ENCODE results near the gene GNAQ. TPM values are rescaled to one million over a fixed set of nuclear protein-coding genes. Genes with fewer than 3 reads are reported as not detected.

Gene GNAQ
- total RNA-seq, 1 donor: 58.0 TPM

DNA sequence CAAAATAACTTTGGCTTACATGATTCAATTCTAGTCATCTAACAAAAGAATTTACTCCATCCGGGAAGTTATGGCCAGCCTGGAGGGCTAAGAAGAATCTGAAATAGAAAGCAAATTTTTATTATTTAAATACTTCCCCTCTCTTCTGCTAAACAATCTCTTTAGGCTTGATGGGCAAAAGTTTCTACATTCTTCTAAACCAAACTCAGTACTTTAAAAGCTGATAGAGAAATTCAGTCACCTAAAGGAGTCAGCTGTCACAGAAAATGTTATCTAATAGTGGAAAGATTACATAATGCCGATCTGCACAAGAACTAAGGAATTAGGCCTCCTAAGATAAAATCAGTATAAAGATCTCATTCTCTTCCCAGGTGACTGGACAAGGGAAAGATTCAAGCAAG lies 32.4 kb downstream of the GNAQ start:
- no peak overlapping the region for H3K4me3 ChIP-seq (ENCODE audit: low read depth, low read length)
- peak; percentile 51 for DNase-seq (ENCODE audit: low read depth)
- TF ChIP-seq, protein P1, sequence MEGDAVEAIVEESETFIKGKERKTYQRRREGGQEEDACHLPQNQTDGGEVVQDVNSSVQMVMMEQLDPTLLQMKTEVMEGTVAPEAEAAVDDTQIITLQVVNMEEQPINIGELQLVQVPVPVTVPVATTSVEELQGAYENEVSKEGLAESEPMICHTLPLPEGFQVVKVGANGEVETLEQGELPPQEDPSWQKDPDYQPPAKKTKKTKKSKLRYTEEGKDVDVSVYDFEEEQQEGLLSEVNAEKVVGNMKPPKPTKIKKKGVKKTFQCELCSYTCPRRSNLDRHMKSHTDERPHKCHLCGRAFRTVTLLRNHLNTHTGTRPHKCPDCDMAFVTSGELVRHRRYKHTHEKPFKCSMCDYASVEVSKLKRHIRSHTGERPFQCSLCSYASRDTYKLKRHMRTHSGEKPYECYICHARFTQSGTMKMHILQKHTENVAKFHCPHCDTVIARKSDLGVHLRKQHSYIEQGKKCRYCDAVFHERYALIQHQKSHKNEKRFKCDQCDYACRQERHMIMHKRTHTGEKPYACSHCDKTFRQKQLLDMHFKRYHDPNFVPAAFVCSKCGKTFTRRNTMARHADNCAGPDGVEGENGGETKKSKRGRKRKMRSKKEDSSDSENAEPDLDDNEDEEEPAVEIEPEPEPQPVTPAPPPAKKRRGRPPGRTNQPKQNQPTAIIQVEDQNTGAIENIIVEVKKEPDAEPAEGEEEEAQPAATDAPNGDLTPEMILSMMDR (IDR thresholded peaks at IDR 0.05; ENCODE audit: insufficient read depth, low read length): no peak

DNA sequence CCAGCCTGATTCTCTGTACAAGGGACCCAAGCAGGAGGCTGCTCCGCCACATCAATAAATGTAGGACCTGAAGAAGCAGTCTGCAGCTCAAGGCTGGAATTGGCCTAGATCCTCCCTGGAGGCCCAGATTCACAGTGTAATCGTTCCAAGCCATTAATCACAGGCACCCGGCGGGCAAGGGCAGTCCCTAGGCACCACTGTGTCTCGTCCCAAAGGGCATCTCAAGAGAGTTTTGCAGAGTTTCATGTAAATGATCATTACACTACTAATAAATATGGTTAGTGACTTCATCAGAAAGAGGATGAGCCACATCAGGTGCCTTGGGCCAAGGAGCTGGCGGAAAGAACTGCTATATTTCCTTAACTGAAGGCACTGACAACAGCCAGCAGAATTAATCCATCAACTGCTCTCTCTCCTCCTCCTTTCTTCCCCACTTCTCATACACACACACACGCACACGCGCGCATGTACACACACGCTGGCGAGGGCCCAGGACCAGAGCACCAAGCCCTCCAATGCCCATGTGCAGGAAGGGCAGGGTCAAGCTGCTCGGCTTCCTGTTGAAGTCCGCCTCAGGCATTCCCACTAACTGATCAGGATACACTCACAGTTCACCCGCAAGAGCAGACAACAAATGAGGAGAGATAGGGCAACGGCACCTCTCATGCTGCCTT lies 33.9 kb downstream of the GNAQ start:
- DNase-seq (ENCODE audit: low read depth): no peak
- TF ChIP-seq, protein P1 (IDR thresholded peaks at IDR 0.05; ENCODE audit: insufficient read depth, low read length): no peak

DNA sequence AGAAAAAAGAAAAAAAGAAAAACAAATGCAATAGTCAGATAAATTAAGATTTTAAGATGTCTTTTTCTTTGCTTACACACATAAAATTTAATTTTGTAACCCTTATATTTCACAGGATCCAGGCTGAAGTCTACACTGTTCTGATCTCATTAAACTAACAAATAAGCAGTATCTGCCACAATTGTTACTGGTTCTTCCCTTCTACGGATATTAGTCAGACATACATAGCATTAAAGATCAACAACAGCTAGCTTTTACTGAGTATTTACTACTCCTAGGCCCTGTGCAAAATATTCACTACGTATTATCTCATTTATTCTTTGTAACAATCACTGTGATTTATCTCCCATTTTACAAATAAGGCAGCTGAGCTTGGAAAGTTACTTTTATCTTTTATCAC lies 34.9 kb downstream of the GNAQ start:
- TF ChIP-seq, protein P1 (IDR thresholded peaks at IDR 0.05; ENCODE audit: insufficient read depth, low read length): no peak
- no peak overlapping the region for H3K4me3 ChIP-seq (ENCODE audit: low read depth, low read length)
- DNase-seq (ENCODE audit: low read depth): no peak

More for the DNA sequence above, 33.9 kb downstream of the GNAQ start:
- H3K4me3 ChIP-seq (ENCODE audit: low read depth, low read length): no peak overlapping the region

DNA sequence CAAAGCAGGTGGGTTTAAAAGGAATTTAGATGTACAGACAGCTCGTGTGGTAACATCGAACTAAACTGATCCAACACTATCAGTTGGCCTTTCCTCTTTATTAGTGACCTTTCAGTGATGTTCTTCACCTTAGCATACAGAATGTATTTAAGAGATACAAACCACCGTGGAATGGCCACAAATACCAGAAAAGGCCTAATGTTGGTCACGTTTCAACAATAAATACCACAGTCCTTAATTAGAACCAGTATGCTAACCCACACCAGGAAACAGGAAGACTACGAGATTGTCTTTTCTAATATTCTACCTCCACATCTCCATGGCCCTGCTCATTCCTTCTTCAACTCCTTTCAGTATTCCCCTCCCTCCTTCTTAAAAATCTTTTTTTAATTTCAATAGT lies 40.4 kb downstream of the GNAQ start:
- no peak overlapping the region for H3K4me3 ChIP-seq (ENCODE audit: low read depth, low read length)
- TF ChIP-seq, protein P1 (IDR thresholded peaks at IDR 0.05; ENCODE audit: insufficient read depth, low read length): no peak
- no peak for DNase-seq (ENCODE audit: low read depth)

DNA sequence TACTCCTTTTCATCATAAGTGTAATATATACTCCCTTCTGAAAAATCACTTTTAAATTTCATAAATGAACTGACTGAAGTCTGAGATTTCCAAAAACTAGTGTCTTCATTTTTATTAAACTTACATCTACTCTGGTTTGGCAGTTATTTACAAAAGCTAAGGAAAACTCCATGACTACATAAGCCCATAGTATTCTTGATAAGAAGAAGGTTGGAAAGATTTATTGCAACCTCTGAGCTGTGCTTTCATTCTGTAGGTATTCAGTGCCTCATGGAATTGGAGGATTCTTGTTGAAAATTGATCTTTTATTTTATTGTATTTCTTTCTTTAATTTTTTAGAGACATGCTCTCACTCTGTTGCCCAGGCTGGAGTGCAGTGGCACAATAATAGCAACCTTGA lies 41.7 kb downstream of the GNAQ start:
- TF ChIP-seq, protein P1 (IDR thresholded peaks at IDR 0.05; ENCODE audit: insufficient read depth, low read length): no peak
- no peak for DNase-seq (ENCODE audit: low read depth)

DNA sequence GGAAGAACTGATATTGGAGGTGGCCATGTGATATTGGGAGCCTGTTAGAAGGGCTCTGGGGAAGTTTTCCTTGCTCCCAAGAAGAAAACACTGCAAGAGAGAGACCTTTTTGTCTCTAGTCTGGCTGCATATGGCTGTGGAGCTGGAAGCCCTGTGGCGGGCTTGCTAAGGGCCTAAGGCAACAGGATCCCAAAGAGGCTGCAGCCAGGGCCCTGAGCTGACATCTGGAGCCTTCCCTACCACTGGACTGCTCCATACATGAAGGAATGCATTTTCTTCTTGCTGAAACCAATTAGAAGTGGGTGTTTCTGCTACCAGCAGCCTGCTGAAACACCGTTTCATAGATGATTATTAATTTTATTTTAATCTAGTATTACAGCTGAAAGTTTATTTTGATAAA lies 42.2 kb downstream of the GNAQ start:
- TF ChIP-seq, protein P1 (IDR thresholded peaks at IDR 0.05; ENCODE audit: insufficient read depth, low read length): no peak
- DNase-seq (ENCODE audit: low read depth): no peak
- no peak overlapping the region for H3K4me3 ChIP-seq (ENCODE audit: low read depth, low read length)

More for the DNA sequence above, 41.7 kb downstream of the GNAQ start:
- H3K4me3 ChIP-seq (ENCODE audit: low read depth, low read length): no peak overlapping the region

DNA sequence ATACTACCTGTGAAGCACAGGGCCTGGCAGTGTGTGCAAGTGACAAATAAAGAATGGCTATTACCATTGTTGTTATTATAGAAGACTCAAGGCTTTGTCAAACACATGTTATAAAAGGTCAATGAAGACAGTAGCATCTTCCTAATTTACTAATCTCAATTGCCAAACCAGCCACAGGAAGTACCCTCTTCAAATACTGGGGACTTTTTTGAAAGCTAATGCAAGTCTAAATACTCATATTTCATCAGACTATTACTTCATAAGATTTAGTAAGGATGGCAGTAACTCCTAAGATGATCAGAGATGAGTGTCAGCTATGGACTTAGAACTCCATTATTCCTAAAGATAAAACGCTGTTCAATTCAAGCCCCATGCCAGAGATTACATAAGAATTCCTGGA lies 43.0 kb downstream of the GNAQ start:
- DNase-seq (ENCODE audit: low read depth): no peak
- no peak overlapping the region for H3K4me3 ChIP-seq (ENCODE audit: low read depth, low read length)
- TF ChIP-seq, protein P1 (IDR thresholded peaks at IDR 0.05; ENCODE audit: insufficient read depth, low read length): no peak

Data from fibroblast of the aortic adventitia (primary cell).